GM21737 (cell line): ENCODE measurements around the gene KIF3A.

Source experiments
- ATAC-seq: cut with Tn5 transposase; IDR thresholded peaks from one replicate; pipeline ENCODE4 v1.9.1; 2021; ENCODE audit warnings: mild to moderate bottlenecking, moderate library complexity; ENCODE audit not compliant: unreplicated experiment

KIF3A gene

GRCh38 chr5:132771503-132771998, 34.2 kb upstream of the KIF3A start:
- ATAC-seq, result no peak

- ATAC-seq, result no peak
Observed at GRCh38 chr5:132770476-132771159, 33.3 kb upstream of the KIF3A start.

GRCh38 chr5:132768485-132768868, 31.1 kb upstream of the KIF3A start:
- no peak for ATAC-seq

- ATAC-seq, result no peak
Observed at GRCh38 chr5:132767150-132767549, 29.8 kb upstream of the KIF3A start.

GRCh38 chr5:132766806-132767055, 29.4 kb upstream of the KIF3A start:
- ATAC-seq, result no peak

- no peak for ATAC-seq
Observed at GRCh38 chr5:132766020-132766805, 28.9 kb upstream of the KIF3A start.

- no peak for ATAC-seq
Observed at GRCh38 chr5:132765311-132766019, 28.1 kb upstream of the KIF3A start.

GRCh38 chr5:132764671-132765238, 27.4 kb upstream of the KIF3A start:
- no peak for ATAC-seq

GRCh38 chr5:132764051-132764450, 26.7 kb upstream of the KIF3A start:
- no peak for ATAC-seq

GRCh38 chr5:132763181-132764036, 26.1 kb upstream of the KIF3A start:
- no peak for ATAC-seq

GRCh38 chr5:132762246-132763000, 25.1 kb upstream of the KIF3A start:
- no peak for ATAC-seq

- no peak for ATAC-seq
Observed at GRCh38 chr5:132761321-132762240, 24.2 kb upstream of the KIF3A start.

- ATAC-seq, result no peak
Observed at GRCh38 chr5:132760601-132761317, 23.4 kb upstream of the KIF3A start.

- no peak for ATAC-seq
Observed at GRCh38 chr5:132760049-132760420, 22.7 kb upstream of the KIF3A start.

GRCh38 chr5:132759114-132760048, 22.0 kb upstream of the KIF3A start:
- ATAC-seq, result no peak

- ATAC-seq, result no peak
Observed at GRCh38 chr5:132758451-132758850, 21.1 kb upstream of the KIF3A start.

GRCh38 chr5:132756542-132756941, 19.2 kb upstream of the KIF3A start:
- ATAC-seq, result no peak
